GM18507 (cell line): ENCODE results near the gene IL37.
"Not testable (repeated sequence)": the region's sequence is repeated elsewhere in the genome, so short reads cannot be mapped to it uniquely, and the experiment has no call there.

Source experiments
- DNase-seq: peaks from one replicate; pipeline ENCODE4 v3.0.0; 2011; ENCODE audit warnings: low read depth; ENCODE audit not compliant: insufficient read length; ENCODE audit errors: extremely low spot score
- FAIRE-seq: peaks from 2 replicates; lab custom pipeline; 2011; peaks lifted over from hg19 to GRCh38; lab: Jason Lieb, UNC

IL37 gene

GRCh38 chr2:112918256-112918655 lies 7.3 kb downstream of the IL37 start:
- no peak for FAIRE-seq
- no peak for DNase-seq

GRCh38 chr2:112919086-112919485 lies 8.1 kb downstream of the IL37 start:
- FAIRE-seq, result no peak

GRCh38 chr2:112920923-112921532 lies 10.1 kb downstream of the IL37 start:
- DNase-seq (no peak), FAIRE-seq (no peak)

More at GRCh38 chr2:112919086-112919485, 8.1 kb downstream of the IL37 start:
- DNase-seq, result no peak

- FAIRE-seq (no peak), DNase-seq (no peak)
Measured at GRCh38 chr2:112921982-112922381, 11.0 kb downstream of the IL37 start.

- DNase-seq (no peak), FAIRE-seq (no peak)
Measured at GRCh38 chr2:112923237-112923966, 12.4 kb downstream of the IL37 start.

GRCh38 chr2:112923967-112924338 lies 13.0 kb downstream of the IL37 start:
- no peak for FAIRE-seq
- no peak for DNase-seq

- DNase-seq (no peak), FAIRE-seq (no peak)
Measured at GRCh38 chr2:112924360-112924759, 13.4 kb downstream of the IL37 start.

- FAIRE-seq (no peak), DNase-seq (no peak)
Measured at GRCh38 chr2:112924821-112925220, 13.9 kb downstream of the IL37 start.

- DNase-seq (no peak), FAIRE-seq (no peak)
Measured at GRCh38 chr2:112926707-112927106, 15.7 kb downstream of the IL37 start.

GRCh38 chr2:112927745-112928144 lies 16.8 kb downstream of the IL37 start:
- DNase-seq (no peak), FAIRE-seq (no peak)

- DNase-seq, result no peak
- FAIRE-seq, result no peak
Measured at GRCh38 chr2:112933261-112933660, 22.3 kb downstream of the IL37 start.

GRCh38 chr2:112934117-112934516 lies 23.2 kb downstream of the IL37 start:
- not testable (repeated sequence) for DNase-seq

GRCh38 chr2:112936927-112937232 lies 25.9 kb downstream of the IL37 start:
- FAIRE-seq (no peak), DNase-seq (no peak)

More at GRCh38 chr2:112934117-112934516, 23.2 kb downstream of the IL37 start:
- not testable (repeated sequence) for FAIRE-seq

GRCh38 chr2:112938904-112939303 lies 27.9 kb downstream of the IL37 start:
- DNase-seq (no peak), FAIRE-seq (no peak)

GRCh38 chr2:112939425-112939824 lies 28.5 kb downstream of the IL37 start:
- no peak for DNase-seq

GRCh38 chr2:112940859-112941625 lies 30.1 kb downstream of the IL37 start:
- FAIRE-seq, result no peak
- DNase-seq, result no peak

More at GRCh38 chr2:112939425-112939824, 28.5 kb downstream of the IL37 start:
- no peak for FAIRE-seq

GRCh38 chr2:112941753-112942653 lies 31.0 kb downstream of the IL37 start:
- FAIRE-seq (peak; percentile 41), DNase-seq (peak; percentile 38)

GRCh38 chr2:112942654-112943002 lies 31.7 kb downstream of the IL37 start:
- FAIRE-seq (no peak), DNase-seq (no peak)

- DNase-seq (no peak), FAIRE-seq (no peak)
Measured at GRCh38 chr2:112944971-112945370, 34.0 kb downstream of the IL37 start.

GRCh38 chr2:112946086-112946485 lies 35.1 kb downstream of the IL37 start:
- FAIRE-seq (no peak), DNase-seq (no peak)
